WTC11 (cell line): ENCODE data around the gene FBLN2. TPM values are rescaled to one million over a fixed set of nuclear protein-coding genes. Genes with fewer than 3 reads are reported as not detected.

Experiments used
- ATAC-seq: fragments of 200-7000 bp; cut with Tn5 transposase; 2 replicates; pipeline ENCODE4 v1.10.0; 2021; ENCODE audit warnings: mild to moderate bottlenecking, moderate library complexity
- CTCF ChIA-PET: fragments of 300-600 bp; sonication (Branson Sonifier 250); formaldehyde crosslinking; loops from one replicate; lab custom pipeline; 2021; ENCODE audit warnings: antibody characterized with exemption; lab: Charles Lee
- POLR2A ChIA-PET: fragments of 350-600 bp; sonication (Branson Sonifier 250); formaldehyde crosslinking; loops from one replicate; lab custom pipeline; 2021; ENCODE audit warnings: antibody characterized with exemption; lab: Charles Lee
- DNase-seq: peaks from one replicate; pipeline ENCODE4 v3.0.0; 2021; ENCODE audit warnings: low spot score
- H3K27ac Mint-ChIP-seq: 2 replicates; pipeline ENCODE4 v1.8.0; 2021; ENCODE audit warnings: mixed read lengths
- H3K27me3 Mint-ChIP-seq: 2 replicates; pipeline ENCODE4 v1.8.0; 2021; ENCODE audit warnings: low read depth, mild to moderate bottlenecking, moderate library complexity, mixed read lengths
- H3K36me3 Mint-ChIP-seq: 2 replicates; pipeline ENCODE4 v1.8.0; 2021; ENCODE audit warnings: mixed read lengths
- H3K4me1 Mint-ChIP-seq: 2 replicates; pipeline ENCODE4 v1.8.0; 2022; ENCODE audit warnings: mixed read lengths
- H3K4me3 Mint-ChIP-seq: 2 replicates; pipeline ENCODE4 v1.8.0; 2021; ENCODE audit warnings: mild to moderate bottlenecking, moderate library complexity, mixed read lengths
- H3K9me3 Mint-ChIP-seq: 2 replicates; pipeline ENCODE4 v1.8.0; 2021; ENCODE audit warnings: mixed read lengths
- CBFB ChIP-seq: sonication (generic); formaldehyde crosslinking; IDR thresholded peaks from 2 replicates; pipeline ENCODE4 v1.8.1; 2022; ENCODE audit warnings: mild to moderate bottlenecking, low read depth, missing genetic modification reagents
- ESRRA ChIP-seq: sonication (generic); formaldehyde crosslinking; IDR thresholded peaks from 2 replicates; pipeline ENCODE4 v1.8.1; 2022; ENCODE audit warnings: mild to moderate bottlenecking, missing genetic modification reagents, borderline replicate concordance
- GTF2I ChIP-seq: fragments of 250-450 bp; sonication (Bioruptor Pico); conservative IDR thresholded peaks from 2 replicates; pipeline ENCODE4 v1.4.0; 2021; ENCODE audit warnings: mild to moderate bottlenecking
- NR3C1 ChIP-seq: sonication (generic); formaldehyde crosslinking; conservative IDR thresholded peaks from 2 replicates; pipeline ENCODE4 v1.8.1; 2023; ENCODE audit warnings: low read depth, mild to moderate bottlenecking, missing genetic modification reagents
- OVOL2 ChIP-seq: fragments of 250-450 bp; sonication (Bioruptor Pico); IDR thresholded peaks from 2 replicates; pipeline ENCODE4 v1.9.0; 2021; ENCODE audit warnings: mild to moderate bottlenecking, borderline replicate concordance
- RELA ChIP-seq: sonication (generic); formaldehyde crosslinking; IDR thresholded peaks from 2 replicates; pipeline ENCODE4 v1.8.1; 2022; ENCODE audit warnings: missing genetic modification reagents, mild to moderate bottlenecking, borderline replicate concordance
- RORB ChIP-seq: fragments of 250-450 bp; sonication (Bioruptor Pico); IDR thresholded peaks from 2 replicates; pipeline ENCODE4 v1.9.0; 2021; ENCODE audit warnings: mild to moderate bottlenecking
- TCF7 ChIP-seq: sonication (generic); formaldehyde crosslinking; IDR thresholded peaks from 2 replicates; pipeline ENCODE4 v1.8.0; 2022; ENCODE audit warnings: mild to moderate bottlenecking, low read depth, missing genetic modification reagents, moderate library complexity
- TEAD4 ChIP-seq: sonication (generic); formaldehyde crosslinking; IDR thresholded peaks from 2 replicates; pipeline ENCODE4 v1.8.0; 2022; ENCODE audit warnings: mild to moderate bottlenecking, missing genetic modification reagents
- ZNF317 ChIP-seq: sonication (generic); formaldehyde crosslinking; IDR thresholded peaks from 2 replicates; pipeline ENCODE4 v1.8.1; 2023; ENCODE audit warnings: low read depth, mild to moderate bottlenecking, moderate library complexity, missing genetic modification reagents, borderline replicate concordance
- total RNA-seq: library from RNA; stranded (reverse); gene quantifications from 3 replicates; pipeline ENCODE4 v1.2.3, GENCODE V29; 2021
- TF ChIP-seq, protein P1 (sequence below): sonication (generic); formaldehyde crosslinking; conservative IDR thresholded peaks from 2 replicates; pipeline ENCODE4 v1.8.1; 2023; ENCODE audit warnings: mild to moderate bottlenecking, low read depth, missing genetic modification reagents, moderate library complexity
- TF ChIP-seq, protein P2 (sequence below): sonication (generic); formaldehyde crosslinking; IDR thresholded peaks from 2 replicates; pipeline ENCODE4 v1.8.1; 2022; ENCODE audit warnings: mild to moderate bottlenecking, missing genetic modification reagents, moderate library complexity, borderline replicate concordance
- TF ChIP-seq, protein P3 (sequence below): sonication (generic); formaldehyde crosslinking; IDR thresholded peaks from 2 replicates; pipeline ENCODE4 v1.8.1; 2023; ENCODE audit warnings: mild to moderate bottlenecking, missing genetic modification reagents, borderline replicate concordance
- TF ChIP-seq, protein P4 (sequence below): fragments of 250-450 bp; sonication (Bioruptor Pico); IDR thresholded peaks from 2 replicates; pipeline ENCODE4 v2.1.2; 2022; ENCODE audit warnings: mild to moderate bottlenecking, moderate library complexity
- TF ChIP-seq, protein P5 (sequence below): sonication (generic); formaldehyde crosslinking; IDR thresholded peaks from 2 replicates; pipeline ENCODE4 v1.8.0; 2022; ENCODE audit warnings: missing genetic modification reagents
- TF ChIP-seq, protein P6 (sequence below): sonication (generic); formaldehyde crosslinking; IDR thresholded peaks from 2 replicates; pipeline ENCODE4 v1.8.0; 2022; ENCODE audit warnings: mild to moderate bottlenecking, missing genetic modification reagents

FBLN2 gene
- total RNA-seq, 1 experiment from 2014 or later, result 20.7 TPM

DNA sequence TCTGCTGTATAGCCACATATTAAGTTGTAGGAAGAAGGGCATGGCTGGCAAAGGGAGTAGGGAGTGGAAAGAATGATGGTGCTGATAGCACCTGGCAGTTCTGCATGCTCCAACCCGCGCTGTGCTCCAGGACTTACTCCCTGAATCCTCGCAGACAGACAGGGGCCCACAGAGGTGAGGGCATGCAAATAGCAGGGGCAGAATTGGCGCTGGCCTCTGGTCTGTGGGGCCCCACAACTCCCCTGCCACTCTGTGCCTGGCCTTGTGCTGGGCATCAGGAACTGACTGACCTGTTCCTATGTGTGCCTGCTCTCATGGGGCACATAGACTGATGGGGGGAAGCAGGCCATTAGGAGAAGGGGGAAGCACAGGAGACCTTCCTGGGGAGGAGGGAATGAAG is 47.9 kb upstream of the FBLN2 start (continued):
- TF ChIP-seq, protein P1, sequence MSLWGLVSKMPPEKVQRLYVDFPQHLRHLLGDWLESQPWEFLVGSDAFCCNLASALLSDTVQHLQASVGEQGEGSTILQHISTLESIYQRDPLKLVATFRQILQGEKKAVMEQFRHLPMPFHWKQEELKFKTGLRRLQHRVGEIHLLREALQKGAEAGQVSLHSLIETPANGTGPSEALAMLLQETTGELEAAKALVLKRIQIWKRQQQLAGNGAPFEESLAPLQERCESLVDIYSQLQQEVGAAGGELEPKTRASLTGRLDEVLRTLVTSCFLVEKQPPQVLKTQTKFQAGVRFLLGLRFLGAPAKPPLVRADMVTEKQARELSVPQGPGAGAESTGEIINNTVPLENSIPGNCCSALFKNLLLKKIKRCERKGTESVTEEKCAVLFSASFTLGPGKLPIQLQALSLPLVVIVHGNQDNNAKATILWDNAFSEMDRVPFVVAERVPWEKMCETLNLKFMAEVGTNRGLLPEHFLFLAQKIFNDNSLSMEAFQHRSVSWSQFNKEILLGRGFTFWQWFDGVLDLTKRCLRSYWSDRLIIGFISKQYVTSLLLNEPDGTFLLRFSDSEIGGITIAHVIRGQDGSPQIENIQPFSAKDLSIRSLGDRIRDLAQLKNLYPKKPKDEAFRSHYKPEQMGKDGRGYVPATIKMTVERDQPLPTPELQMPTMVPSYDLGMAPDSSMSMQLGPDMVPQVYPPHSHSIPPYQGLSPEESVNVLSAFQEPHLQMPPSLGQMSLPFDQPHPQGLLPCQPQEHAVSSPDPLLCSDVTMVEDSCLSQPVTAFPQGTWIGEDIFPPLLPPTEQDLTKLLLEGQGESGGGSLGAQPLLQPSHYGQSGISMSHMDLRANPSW (CRISPR knock-in tag), result no peak
- TF ChIP-seq, protein P2, sequence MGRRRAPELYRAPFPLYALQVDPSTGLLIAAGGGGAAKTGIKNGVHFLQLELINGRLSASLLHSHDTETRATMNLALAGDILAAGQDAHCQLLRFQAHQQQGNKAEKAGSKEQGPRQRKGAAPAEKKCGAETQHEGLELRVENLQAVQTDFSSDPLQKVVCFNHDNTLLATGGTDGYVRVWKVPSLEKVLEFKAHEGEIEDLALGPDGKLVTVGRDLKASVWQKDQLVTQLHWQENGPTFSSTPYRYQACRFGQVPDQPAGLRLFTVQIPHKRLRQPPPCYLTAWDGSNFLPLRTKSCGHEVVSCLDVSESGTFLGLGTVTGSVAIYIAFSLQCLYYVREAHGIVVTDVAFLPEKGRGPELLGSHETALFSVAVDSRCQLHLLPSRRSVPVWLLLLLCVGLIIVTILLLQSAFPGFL, result no peak
- no peak for TF ChIP-seq RELA
- TF ChIP-seq, protein P3, sequence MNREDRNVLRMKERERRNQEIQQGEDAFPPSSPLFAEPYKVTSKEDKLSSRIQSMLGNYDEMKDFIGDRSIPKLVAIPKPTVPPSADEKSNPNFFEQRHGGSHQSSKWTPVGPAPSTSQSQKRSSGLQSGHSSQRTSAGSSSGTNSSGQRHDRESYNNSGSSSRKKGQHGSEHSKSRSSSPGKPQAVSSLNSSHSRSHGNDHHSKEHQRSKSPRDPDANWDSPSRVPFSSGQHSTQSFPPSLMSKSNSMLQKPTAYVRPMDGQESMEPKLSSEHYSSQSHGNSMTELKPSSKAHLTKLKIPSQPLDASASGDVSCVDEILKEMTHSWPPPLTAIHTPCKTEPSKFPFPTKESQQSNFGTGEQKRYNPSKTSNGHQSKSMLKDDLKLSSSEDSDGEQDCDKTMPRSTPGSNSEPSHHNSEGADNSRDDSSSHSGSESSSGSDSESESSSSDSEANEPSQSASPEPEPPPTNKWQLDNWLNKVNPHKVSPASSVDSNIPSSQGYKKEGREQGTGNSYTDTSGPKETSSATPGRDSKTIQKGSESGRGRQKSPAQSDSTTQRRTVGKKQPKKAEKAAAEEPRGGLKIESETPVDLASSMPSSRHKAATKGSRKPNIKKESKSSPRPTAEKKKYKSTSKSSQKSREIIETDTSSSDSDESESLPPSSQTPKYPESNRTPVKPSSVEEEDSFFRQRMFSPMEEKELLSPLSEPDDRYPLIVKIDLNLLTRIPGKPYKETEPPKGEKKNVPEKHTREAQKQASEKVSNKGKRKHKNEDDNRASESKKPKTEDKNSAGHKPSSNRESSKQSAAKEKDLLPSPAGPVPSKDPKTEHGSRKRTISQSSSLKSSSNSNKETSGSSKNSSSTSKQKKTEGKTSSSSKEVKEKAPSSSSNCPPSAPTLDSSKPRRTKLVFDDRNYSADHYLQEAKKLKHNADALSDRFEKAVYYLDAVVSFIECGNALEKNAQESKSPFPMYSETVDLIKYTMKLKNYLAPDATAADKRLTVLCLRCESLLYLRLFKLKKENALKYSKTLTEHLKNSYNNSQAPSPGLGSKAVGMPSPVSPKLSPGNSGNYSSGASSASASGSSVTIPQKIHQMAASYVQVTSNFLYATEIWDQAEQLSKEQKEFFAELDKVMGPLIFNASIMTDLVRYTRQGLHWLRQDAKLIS (CRISPR knock-in tag), result no peak

DNA sequence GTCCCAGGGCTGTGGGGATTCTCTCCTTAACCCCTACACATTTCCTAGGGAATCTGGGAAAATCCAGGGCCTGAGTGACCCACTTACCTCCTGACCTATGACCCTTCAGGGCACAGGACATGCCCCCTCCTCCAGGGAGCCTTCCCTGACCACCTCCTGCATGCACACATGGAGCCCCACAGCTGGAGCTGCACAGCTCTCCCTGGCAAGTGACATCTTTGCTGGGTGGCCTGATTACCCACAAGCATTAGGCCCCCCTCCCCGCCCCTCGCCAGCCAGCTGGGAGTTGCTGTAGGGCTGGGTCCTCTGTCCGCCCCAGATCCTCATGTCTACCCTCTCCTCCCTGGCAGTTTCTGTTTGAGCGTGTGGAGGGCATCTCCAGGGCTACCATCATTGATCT is 47.4 kb upstream of the FBLN2 start:
- H3K27me3 Mint-ChIP-seq, result no peaks in the 10 kb centered on the region
- H3K4me3 Mint-ChIP-seq, result no peak overlapping the region
- CTCF ChIA-PET, result interaction anchor here (5.6 kb wide), 1 partner anchor 147 kb away, joined by 111 read pairs; no protein-coding TSS in a partner anchor
- POLR2A ChIA-PET, result no interaction called here
- DNase-seq (no peak), ATAC-seq (no peak)
- H3K27ac Mint-ChIP-seq, result no peak overlapping the region
- H3K9me3 Mint-ChIP-seq, result no peaks in the 10 kb centered on the region
- peaks cover 4% of the 10 kb centered on the region; the same call in 1 of the 2 replicates for H3K4me1 Mint-ChIP-seq
- H3K36me3 Mint-ChIP-seq, result no peaks in the 10 kb centered on the region
- no peak for TF ChIP-seq NR3C1 (CRISPR knock-in tag)
- TF ChIP-seq, protein P4, sequence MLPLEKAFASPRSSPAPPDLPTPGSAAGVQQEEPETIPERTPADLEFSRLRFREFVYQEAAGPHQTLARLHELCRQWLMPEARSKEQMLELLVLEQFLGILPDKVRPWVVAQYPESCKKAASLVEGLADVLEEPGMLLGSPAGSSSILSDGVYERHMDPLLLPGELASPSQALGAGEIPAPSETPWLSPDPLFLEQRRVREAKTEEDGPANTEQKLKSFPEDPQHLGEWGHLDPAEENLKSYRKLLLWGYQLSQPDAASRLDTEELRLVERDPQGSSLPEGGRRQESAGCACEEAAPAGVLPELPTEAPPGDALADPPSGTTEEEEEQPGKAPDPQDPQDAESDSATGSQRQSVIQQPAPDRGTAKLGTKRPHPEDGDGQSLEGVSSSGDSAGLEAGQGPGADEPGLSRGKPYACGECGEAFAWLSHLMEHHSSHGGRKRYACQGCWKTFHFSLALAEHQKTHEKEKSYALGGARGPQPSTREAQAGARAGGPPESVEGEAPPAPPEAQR, result no peak
- no peak for TF ChIP-seq CBFB (CRISPR knock-in tag)
- no peak for TF ChIP-seq RORB
- no peak for TF ChIP-seq ESRRA
- no peak for TF ChIP-seq TCF7 (CRISPR knock-in tag)
- TF ChIP-seq, protein P5, sequence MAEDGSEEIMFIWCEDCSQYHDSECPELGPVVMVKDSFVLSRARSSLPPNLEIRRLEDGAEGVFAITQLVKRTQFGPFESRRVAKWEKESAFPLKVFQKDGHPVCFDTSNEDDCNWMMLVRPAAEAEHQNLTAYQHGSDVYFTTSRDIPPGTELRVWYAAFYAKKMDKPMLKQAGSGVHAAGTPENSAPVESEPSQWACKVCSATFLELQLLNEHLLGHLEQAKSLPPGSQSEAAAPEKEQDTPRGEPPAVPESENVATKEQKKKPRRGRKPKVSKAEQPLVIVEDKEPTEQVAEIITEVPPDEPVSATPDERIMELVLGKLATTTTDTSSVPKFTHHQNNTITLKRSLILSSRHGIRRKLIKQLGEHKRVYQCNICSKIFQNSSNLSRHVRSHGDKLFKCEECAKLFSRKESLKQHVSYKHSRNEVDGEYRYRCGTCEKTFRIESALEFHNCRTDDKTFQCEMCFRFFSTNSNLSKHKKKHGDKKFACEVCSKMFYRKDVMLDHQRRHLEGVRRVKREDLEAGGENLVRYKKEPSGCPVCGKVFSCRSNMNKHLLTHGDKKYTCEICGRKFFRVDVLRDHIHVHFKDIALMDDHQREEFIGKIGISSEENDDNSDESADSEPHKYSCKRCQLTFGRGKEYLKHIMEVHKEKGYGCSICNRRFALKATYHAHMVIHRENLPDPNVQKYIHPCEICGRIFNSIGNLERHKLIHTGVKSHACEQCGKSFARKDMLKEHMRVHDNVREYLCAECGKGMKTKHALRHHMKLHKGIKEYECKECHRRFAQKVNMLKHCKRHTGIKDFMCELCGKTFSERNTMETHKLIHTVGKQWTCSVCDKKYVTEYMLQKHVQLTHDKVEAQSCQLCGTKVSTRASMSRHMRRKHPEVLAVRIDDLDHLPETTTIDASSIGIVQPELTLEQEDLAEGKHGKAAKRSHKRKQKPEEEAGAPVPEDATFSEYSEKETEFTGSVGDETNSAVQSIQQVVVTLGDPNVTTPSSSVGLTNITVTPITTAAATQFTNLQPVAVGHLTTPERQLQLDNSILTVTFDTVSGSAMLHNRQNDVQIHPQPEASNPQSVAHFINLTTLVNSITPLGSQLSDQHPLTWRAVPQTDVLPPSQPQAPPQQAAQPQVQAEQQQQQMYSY (CRISPR knock-in tag), result no peak
- no peak for TF ChIP-seq TEAD4 (CRISPR knock-in tag)
- TF ChIP-seq, protein P3 (CRISPR knock-in tag), result no peak
- TF ChIP-seq, protein P6, sequence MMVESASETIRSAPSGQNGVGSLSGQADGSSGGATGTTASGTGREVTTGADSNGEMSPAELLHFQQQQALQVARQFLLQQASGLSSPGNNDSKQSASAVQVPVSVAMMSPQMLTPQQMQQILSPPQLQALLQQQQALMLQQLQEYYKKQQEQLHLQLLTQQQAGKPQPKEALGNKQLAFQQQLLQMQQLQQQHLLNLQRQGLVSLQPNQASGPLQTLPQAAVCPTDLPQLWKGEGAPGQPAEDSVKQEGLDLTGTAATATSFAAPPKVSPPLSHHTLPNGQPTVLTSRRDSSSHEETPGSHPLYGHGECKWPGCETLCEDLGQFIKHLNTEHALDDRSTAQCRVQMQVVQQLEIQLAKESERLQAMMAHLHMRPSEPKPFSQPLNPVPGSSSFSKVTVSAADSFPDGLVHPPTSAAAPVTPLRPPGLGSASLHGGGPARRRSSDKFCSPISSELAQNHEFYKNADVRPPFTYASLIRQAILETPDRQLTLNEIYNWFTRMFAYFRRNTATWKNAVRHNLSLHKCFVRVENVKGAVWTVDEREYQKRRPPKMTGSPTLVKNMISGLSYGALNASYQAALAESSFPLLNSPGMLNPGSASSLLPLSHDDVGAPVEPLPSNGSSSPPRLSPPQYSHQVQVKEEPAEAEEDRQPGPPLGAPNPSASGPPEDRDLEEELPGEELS (CRISPR knock-in tag), result no peak
- TF ChIP-seq GTF2I (CRISPR knock-in tag), result no peak
- TF ChIP-seq ZNF317 (CRISPR knock-in tag), result no peak
- no peak for TF ChIP-seq OVOL2
